ENCODE measurements around the gene CAMK2D. TPM values are rescaled to one million over a fixed set of nuclear protein-coding genes. Genes with fewer than 3 reads are reported as not detected.
A peak's percentile ranks its signal among the peaks of the same experiment; 100 is the strongest.

Gene CAMK2D
- total RNA-seq, 1 experiment from 2014 or later, result 32.1 TPM

DNA sequence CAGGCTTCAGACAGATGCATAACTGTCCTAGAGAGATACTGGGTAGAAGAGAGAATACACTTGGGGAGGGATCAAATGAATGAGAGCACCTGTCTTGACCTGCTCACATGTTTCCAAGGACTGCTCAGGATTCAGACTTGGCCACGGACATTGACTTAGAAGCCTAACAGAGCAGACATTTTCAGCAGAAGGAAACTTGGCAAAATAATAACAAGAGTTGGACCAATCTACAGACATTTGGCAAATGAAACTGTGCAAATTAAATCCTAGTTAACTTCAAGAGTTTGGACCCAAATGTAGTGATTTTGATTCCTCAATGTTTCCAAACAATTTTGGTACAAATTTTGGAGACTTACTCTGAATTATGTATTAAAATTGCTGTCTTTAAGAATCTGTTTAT is 223.9 kb downstream of the CAMK2D start:
- intact Hi-C loops (cut with micrococcal nuclease), result no loop called here
- Mint-ChIP-seq H3K36me3 (ENCODE audit: insufficient read depth, unreplicated experiment) (peaks cover 8% of the 10 kb centered on the region), H3K9me3 (ENCODE audit: unreplicated experiment) (no peaks in the 10 kb centered on the region), H3K27me3 (ENCODE audit: insufficient read depth, unreplicated experiment) (no peaks in the 10 kb centered on the region), H3K4me1 (ENCODE audit: insufficient read depth, unreplicated experiment) (peaks cover 22% of the 10 kb centered on the region), H3K4me3 (ENCODE audit: unreplicated experiment) (no peak overlapping the region), H3K27ac (ENCODE audit: low read depth, unreplicated experiment) (no peak overlapping the region)
- TF ChIP-seq CTCF (IDR thresholded peaks at IDR 0.05; ENCODE audit: unreplicated experiment), result no peak
- DNase-seq (ENCODE audit: unreplicated experiment), result no peak
- BruUV-seq (replicated peaks), result no TSS peak
- CTCF ChIA-PET, result interaction anchor here (1.3 kb wide), 1 partner anchor 10 kb away, joined by 3 read pairs; no protein-coding TSS in a partner anchor
- POLR2A ChIA-PET, result interaction anchor here (0.7 kb wide), 1 partner anchor 223 kb away, joined by 3 read pairs; no protein-coding TSS in a partner anchor

DNA sequence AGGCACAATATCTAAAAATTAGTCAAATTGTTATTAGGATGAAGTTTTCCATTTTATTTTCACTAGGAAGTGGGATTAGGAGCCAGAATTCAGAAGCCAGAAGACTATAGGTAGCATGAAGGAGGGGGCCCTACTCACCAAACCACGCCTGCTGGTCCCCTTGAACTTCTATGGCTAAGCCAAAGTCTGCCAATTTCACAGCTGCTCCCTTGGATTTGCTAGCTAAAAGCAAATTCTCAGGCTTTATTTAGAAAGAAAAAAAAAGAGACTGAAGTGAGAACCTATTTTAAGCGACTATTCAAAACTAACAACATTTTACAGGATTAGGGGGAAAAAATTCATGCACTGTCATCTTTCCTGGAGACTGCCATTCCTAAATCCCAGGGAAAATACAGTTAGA is 224.3 kb downstream of the CAMK2D start:
- Mint-ChIP-seq H3K27me3 (ENCODE audit: insufficient read depth, unreplicated experiment) (no peaks in the 10 kb centered on the region), H3K36me3 (ENCODE audit: insufficient read depth, unreplicated experiment) (peaks cover 13% of the 10 kb centered on the region), H3K4me1 (ENCODE audit: insufficient read depth, unreplicated experiment) (peaks cover 22% of the 10 kb centered on the region), H3K27ac (ENCODE audit: low read depth, unreplicated experiment) (no peak overlapping the region), H3K4me3 (ENCODE audit: unreplicated experiment) (no peak overlapping the region), H3K9me3 (ENCODE audit: unreplicated experiment) (no peaks in the 10 kb centered on the region)
- DNase-seq (ENCODE audit: unreplicated experiment), result no peak
- BruUV-seq (replicated peaks), result no TSS peak
- intact Hi-C loops (cut with micrococcal nuclease), result no loop called here
- POLR2A ChIA-PET, result interaction anchor here (0.7 kb wide), 1 partner anchor 223 kb away, joined by 3 read pairs; no protein-coding TSS in a partner anchor
- TF ChIP-seq CTCF (IDR thresholded peaks at IDR 0.05; ENCODE audit: unreplicated experiment), result no peak
- CTCF ChIA-PET, result interaction anchor here (1.3 kb wide), 1 partner anchor 10 kb away, joined by 3 read pairs; no protein-coding TSS in a partner anchor

DNA sequence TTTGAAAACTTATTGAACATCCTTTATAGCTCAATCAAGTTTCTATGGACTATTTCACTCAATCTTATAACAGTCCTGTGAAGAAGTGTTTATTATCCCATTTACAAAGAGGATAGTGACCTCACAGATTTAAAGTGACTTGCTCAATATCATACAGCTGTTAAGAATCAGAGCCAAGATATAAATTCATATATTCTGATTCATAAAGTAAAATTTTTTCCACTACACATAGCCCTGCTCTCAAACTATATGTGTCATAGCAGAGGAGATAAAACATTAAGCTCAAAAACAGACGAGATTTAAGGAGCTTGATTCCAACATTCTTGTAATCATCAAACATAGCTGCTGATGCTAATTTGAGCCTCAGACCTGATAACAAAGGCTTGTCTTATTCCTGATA is 226.8 kb downstream of the CAMK2D start:
- TF ChIP-seq CTCF (IDR thresholded peaks at IDR 0.05; ENCODE audit: unreplicated experiment), result no peak
- H3K9me3 Mint-ChIP-seq (ENCODE audit: unreplicated experiment), result no peaks in the 10 kb centered on the region
- H3K27me3 Mint-ChIP-seq (ENCODE audit: insufficient read depth, unreplicated experiment), result no peaks in the 10 kb centered on the region
- H3K4me3 Mint-ChIP-seq (ENCODE audit: unreplicated experiment), result no peak overlapping the region
- BruUV-seq (replicated peaks), result no TSS peak
- POLR2A ChIA-PET, result interaction anchor here (1.3 to 2.2 kb wide), 2 partner anchors 19 to 66 kb away, joined by 7 read pairs; no protein-coding TSS in a partner anchor
- H3K36me3 Mint-ChIP-seq (ENCODE audit: insufficient read depth, unreplicated experiment), result peaks cover 19% of the 10 kb centered on the region
- CTCF ChIA-PET, result interaction anchor here (0.9 to 1.8 kb wide), 3 partner anchors 13 to 139 kb away, joined by 3 to 7 read pairs (median 3); no protein-coding TSS in a partner anchor
- intact Hi-C loops (cut with micrococcal nuclease), result no loop called here
- peak overlapping the region; percentile 59 for H3K27ac Mint-ChIP-seq (ENCODE audit: low read depth, unreplicated experiment)
- DNase-seq (ENCODE audit: unreplicated experiment), result no peak
- H3K4me1 Mint-ChIP-seq (ENCODE audit: insufficient read depth, unreplicated experiment), result peaks cover 27% of the 10 kb centered on the region

DNA sequence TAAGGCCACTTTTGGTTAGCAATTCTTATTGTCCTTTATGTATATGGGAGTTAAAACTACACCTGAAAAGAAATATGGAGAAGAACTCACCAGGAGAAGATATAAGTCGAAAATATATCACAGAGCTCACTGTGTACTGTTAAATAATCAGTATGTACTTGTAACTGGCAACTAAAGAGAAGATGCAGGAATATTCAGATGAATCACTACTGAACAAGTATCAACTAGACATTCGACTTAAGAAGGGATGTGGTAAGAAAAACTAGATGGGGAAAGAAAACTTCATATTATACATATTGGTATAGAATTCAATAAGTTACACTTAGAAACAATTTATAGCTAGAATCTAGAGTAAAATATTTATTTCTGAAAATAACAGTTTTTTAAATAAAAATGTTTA is 230.0 kb downstream of the CAMK2D start:
- Mint-ChIP-seq H3K27me3 (ENCODE audit: insufficient read depth, unreplicated experiment) (no peaks in the 10 kb centered on the region), H3K27ac (ENCODE audit: low read depth, unreplicated experiment) (no peak overlapping the region), H3K4me1 (ENCODE audit: insufficient read depth, unreplicated experiment) (peaks cover 26% of the 10 kb centered on the region), H3K4me3 (ENCODE audit: unreplicated experiment) (no peak overlapping the region), H3K36me3 (ENCODE audit: insufficient read depth, unreplicated experiment) (peaks cover 32% of the 10 kb centered on the region), H3K9me3 (ENCODE audit: unreplicated experiment) (no peaks in the 10 kb centered on the region)
- ChIA-PET POLR2A (interaction anchor here (0.7 to 2.2 kb wide), 5 partner anchors 9 to 120 kb away, joined by 3 to 9 read pairs (median 6); no protein-coding TSS in a partner anchor), CTCF (interaction anchor here (0.6 to 1.2 kb wide), 4 partner anchors 16 to 286 kb away, joined by 3 to 5 read pairs (median 3); no protein-coding TSS in a partner anchor)
- peak; percentile 23 for DNase-seq (ENCODE audit: unreplicated experiment)
- no peak for TF ChIP-seq CTCF (IDR thresholded peaks at IDR 0.05; ENCODE audit: unreplicated experiment)
- no TSS peak for BruUV-seq (replicated peaks)
- intact Hi-C loops (cut with micrococcal nuclease), result no loop called here

All from MCF 10A (cell line).